Measurements from ENCODE around the gene BDKRB1. TPM values are rescaled to one million over a fixed set of nuclear protein-coding genes. Genes with fewer than 3 reads are reported as not detected.

BDKRB1 gene
- total and polyA plus RNA-seq, 2 donors (not counting 1 experiment from before 2014, with no cell fraction given), result 5.4 to 22.5 TPM

DNA sequence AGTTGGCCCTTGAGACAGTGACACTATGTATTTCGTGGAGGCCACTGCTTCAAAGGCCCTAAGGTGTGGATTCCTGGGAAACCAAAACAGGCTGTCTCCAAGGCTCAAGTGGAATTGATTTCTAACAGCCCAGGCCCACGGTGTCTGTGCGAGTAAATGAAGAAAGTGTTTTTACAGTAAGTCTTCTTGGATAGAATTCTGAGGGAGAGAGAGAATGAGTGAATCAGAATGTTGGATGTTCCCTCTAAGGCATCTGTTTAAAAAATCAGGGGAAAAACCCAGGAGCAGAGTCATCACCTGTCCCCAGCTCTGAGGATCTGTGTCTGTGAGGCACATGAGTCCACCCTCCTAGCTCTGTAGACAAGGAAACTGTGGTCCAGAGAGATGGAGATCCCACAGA, 22.3 kb upstream of the BDKRB1 start:
- Histone ChIP-seq H4K20me1 (ENCODE audit: control insufficient read depth, extremely low read depth, insufficient read depth, low read length) (no peaks in the 10 kb centered on the region), H2AFZ (ENCODE audit: low read length) (no peak overlapping the region), H3K4me1 (ENCODE audit: control insufficient read depth, extremely low read depth, insufficient read depth, low read length) (no peaks in the 10 kb centered on the region), H3K9me3 (ENCODE audit: control insufficient read depth, insufficient read depth, low read depth, low read length) (no peaks in the 10 kb centered on the region), H3K79me2 (ENCODE audit: control insufficient read depth, insufficient read depth, low read length) (no peaks in the 10 kb centered on the region), H3K27me3 (ENCODE audit: control insufficient read depth, insufficient read depth, low read length) (no peaks in the 10 kb centered on the region), H3K4me2 (ENCODE audit: extremely low read depth, insufficient read depth, low read length) (no peak overlapping the region), H3K27ac (ENCODE audit: insufficient read depth, low read length) (no peak overlapping the region), H3K9ac (ENCODE audit: insufficient read depth, low read length) (no peak overlapping the region), H3K4me3 (replicated peaks in 1 of 4; ENCODE audit: control extremely low read depth in 1 of 4, insufficient read depth in 1 of 4, low read depth in 3 of 4, low read length in 4 of 4) (no peak overlapping the region), H3K36me3 (ENCODE audit: control insufficient read depth, insufficient read depth, low read length) (no peaks in the 10 kb centered on the region)
- TF ChIP-seq EZH2 (IDR thresholded peaks at IDR 0.05; ENCODE audit: low read length, missing control alignments), result no peak
- TF ChIP-seq, protein P1, sequence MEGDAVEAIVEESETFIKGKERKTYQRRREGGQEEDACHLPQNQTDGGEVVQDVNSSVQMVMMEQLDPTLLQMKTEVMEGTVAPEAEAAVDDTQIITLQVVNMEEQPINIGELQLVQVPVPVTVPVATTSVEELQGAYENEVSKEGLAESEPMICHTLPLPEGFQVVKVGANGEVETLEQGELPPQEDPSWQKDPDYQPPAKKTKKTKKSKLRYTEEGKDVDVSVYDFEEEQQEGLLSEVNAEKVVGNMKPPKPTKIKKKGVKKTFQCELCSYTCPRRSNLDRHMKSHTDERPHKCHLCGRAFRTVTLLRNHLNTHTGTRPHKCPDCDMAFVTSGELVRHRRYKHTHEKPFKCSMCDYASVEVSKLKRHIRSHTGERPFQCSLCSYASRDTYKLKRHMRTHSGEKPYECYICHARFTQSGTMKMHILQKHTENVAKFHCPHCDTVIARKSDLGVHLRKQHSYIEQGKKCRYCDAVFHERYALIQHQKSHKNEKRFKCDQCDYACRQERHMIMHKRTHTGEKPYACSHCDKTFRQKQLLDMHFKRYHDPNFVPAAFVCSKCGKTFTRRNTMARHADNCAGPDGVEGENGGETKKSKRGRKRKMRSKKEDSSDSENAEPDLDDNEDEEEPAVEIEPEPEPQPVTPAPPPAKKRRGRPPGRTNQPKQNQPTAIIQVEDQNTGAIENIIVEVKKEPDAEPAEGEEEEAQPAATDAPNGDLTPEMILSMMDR (conservative IDR thresholded peaks at IDR 0.05 in 1 of 2, IDR thresholded peaks at IDR 0.05 in 1 of 2; ENCODE audit: low read depth in 1 of 2, low read length in 2 of 2), result no peak
- no peak for DNase-seq (ENCODE audit: low read depth in 2 of 2)

DNA sequence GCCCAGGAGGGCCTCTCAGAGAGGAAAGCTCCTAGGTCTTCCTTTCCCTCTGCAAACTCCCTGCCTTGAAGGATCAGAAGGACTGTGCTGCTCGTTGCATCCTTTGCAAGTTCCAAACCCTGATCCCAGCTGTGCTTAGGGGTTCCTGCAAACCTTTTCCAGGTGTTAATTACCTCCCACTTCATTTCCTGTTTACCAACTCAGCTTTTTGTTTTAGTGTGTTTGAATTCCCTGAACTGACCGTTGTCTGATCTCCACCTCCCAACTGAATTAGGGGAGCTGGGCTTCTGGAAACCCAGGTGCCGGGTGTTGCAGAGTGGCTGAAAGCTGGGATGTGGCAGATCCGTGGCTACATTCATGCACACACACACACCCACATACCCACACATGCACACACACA, 20.6 kb upstream of the BDKRB1 start:
- DNase-seq (ENCODE audit: low read depth in 2 of 2), result no peak

DNA sequence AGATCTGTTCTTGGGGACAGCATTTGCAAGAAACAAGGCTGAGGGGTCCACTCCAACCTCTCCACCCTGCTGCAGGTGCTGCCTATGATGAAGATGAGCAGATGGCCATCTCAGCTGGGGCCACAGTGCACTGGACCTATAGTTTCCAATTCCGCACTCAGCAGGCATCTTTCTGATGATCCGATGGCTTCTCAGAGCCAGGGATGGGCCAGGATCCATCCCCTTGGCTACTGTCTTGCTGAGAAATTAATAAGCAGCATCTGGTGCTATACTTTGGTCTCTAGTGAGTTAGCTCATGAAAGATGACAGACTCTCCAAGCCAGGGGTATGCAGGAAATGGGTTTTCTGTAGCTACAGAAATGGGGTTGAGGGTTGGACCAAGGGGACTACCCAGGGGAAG, 18.4 kb upstream of the BDKRB1 start:
- Histone ChIP-seq H3K36me3 (ENCODE audit: control insufficient read depth, insufficient read depth, low read length) (peaks cover 2% of the 10 kb centered on the region), H3K79me2 (ENCODE audit: control insufficient read depth, insufficient read depth, low read length) (no peaks in the 10 kb centered on the region), H3K9me3 (ENCODE audit: control insufficient read depth, insufficient read depth, low read depth, low read length) (no peaks in the 10 kb centered on the region), H4K20me1 (ENCODE audit: control insufficient read depth, extremely low read depth, insufficient read depth, low read length) (no peaks in the 10 kb centered on the region), H3K27me3 (ENCODE audit: control insufficient read depth, insufficient read depth, low read length) (no peaks in the 10 kb centered on the region), H3K4me1 (ENCODE audit: control insufficient read depth, extremely low read depth, insufficient read depth, low read length) (no peaks in the 10 kb centered on the region), H3K27ac (ENCODE audit: insufficient read depth, low read length) (no peak overlapping the region), H3K9ac (ENCODE audit: insufficient read depth, low read length) (no peak overlapping the region), H2AFZ (ENCODE audit: low read length) (no peak overlapping the region), H3K4me3 (replicated peaks in 1 of 4; ENCODE audit: control extremely low read depth in 1 of 4, insufficient read depth in 1 of 4, low read depth in 3 of 4, low read length in 4 of 4) (no peak overlapping the region), H3K4me2 (ENCODE audit: extremely low read depth, insufficient read depth, low read length) (no peak overlapping the region)
- no peak for DNase-seq (ENCODE audit: low read depth in 2 of 2)
- no peak for TF ChIP-seq EZH2 (IDR thresholded peaks at IDR 0.05; ENCODE audit: low read length, missing control alignments)
- TF ChIP-seq, protein P1 (conservative IDR thresholded peaks at IDR 0.05 in 1 of 2, IDR thresholded peaks at IDR 0.05 in 1 of 2; ENCODE audit: low read depth in 1 of 2, low read length in 2 of 2), result no peak

More for the DNA sequence above, 20.6 kb upstream of the BDKRB1 start:
- Histone ChIP-seq H2AFZ (ENCODE audit: low read length) (no peak overlapping the region), H3K4me2 (ENCODE audit: extremely low read depth, insufficient read depth, low read length) (no peak overlapping the region), H3K36me3 (ENCODE audit: control insufficient read depth, insufficient read depth, low read length) (no peaks in the 10 kb centered on the region), H3K4me3 (replicated peaks in 1 of 4; ENCODE audit: control extremely low read depth in 1 of 4, insufficient read depth in 1 of 4, low read depth in 3 of 4, low read length in 4 of 4) (no peak overlapping the region), H3K4me1 (ENCODE audit: control insufficient read depth, extremely low read depth, insufficient read depth, low read length) (no peaks in the 10 kb centered on the region), H3K27me3 (ENCODE audit: control insufficient read depth, insufficient read depth, low read length) (no peaks in the 10 kb centered on the region), H3K27ac (ENCODE audit: insufficient read depth, low read length) (no peak overlapping the region), H3K79me2 (ENCODE audit: control insufficient read depth, insufficient read depth, low read length) (no peaks in the 10 kb centered on the region), H3K9me3 (ENCODE audit: control insufficient read depth, insufficient read depth, low read depth, low read length) (no peaks in the 10 kb centered on the region), H3K9ac (ENCODE audit: insufficient read depth, low read length) (no peak overlapping the region), H4K20me1 (ENCODE audit: control insufficient read depth, extremely low read depth, insufficient read depth, low read length) (no peaks in the 10 kb centered on the region)
- TF ChIP-seq, protein P1 (conservative IDR thresholded peaks at IDR 0.05 in 1 of 2, IDR thresholded peaks at IDR 0.05 in 1 of 2; ENCODE audit: low read depth in 1 of 2, low read length in 2 of 2), result no peak
- TF ChIP-seq EZH2 (IDR thresholded peaks at IDR 0.05; ENCODE audit: low read length, missing control alignments), result no peak

Data from fibroblast of lung (primary cell).